DMS153 treated with DMSO at 0.1 percent for 48 hours (cell line): ENCODE measurements around the gene WLS.

Experiments used
- DNase-seq: peaks from one replicate; lab custom pipeline; 2025; ENCODE audit not compliant: unreplicated experiment; lab: John Stamatoyannopoulos, UW

WLS gene

DNA sequence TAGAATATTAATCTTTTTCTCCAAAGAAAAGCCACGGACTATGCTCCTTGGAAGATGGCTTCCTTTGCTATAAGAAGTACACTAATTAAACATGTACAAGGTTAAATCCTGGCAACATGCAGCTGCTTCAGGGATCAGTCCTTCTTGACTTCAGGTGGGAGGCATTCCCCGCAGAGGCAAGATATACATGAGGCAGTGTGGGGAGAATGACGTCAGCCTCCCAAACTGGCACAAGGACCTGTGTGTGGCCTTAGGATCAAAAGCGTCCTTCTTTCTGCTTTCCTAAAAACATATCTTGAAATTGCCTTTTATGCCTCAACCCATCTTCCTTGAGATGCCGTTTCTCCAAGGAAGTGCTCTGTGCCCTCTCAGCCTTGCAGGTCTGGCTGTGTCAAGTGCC is 90.3 kb downstream of the WLS start:
- no peak for DNase-seq

DNA sequence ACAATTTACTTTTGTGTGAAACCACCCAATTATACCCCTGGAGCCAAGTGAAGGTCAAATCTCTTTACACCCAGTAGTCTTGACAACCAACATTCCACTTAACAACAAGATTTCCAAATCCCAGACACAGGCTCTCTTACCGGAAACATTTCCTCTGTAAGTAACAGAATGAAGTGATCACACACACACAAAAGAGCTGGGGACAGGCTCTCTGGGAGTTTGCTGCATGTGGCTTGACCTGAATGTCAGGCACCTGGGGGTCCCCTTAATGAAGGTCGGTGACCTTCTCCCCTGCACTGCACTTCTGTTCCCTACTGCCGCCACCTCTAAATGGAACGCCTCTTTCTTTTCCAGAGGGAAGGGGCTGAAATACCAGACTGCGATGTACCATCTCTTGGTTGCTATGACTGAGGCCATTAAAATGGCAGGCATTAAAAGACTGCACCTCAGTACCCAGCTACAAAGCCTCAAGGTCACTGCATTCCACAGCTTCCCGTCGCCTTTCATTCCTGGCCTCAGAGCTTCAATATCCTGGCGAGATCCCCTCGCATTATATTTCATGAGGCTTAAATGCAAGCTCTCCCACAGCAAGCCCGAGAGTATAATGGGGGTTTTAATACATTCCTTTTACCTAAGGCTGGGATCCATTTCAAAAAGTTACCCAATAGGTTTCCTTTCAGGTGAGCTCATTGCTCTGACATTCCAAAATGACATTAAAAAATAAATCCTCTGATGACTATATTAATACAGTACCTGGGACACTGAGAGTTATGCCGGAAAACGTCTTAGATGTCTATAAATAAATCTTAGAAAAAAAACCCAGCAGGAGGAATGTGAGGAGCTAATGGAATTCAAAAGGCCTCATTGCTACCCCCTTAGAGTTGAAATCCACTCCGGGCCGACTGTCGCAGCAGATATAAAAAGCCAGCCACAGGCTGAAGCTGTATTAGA is 91.0 kb downstream of the WLS start:
- no peak for DNase-seq

- no peak for DNase-seq
These were observed 91.8 kb downstream of the WLS start for GRCh38 chr1:68140536-68140935.

DNA sequence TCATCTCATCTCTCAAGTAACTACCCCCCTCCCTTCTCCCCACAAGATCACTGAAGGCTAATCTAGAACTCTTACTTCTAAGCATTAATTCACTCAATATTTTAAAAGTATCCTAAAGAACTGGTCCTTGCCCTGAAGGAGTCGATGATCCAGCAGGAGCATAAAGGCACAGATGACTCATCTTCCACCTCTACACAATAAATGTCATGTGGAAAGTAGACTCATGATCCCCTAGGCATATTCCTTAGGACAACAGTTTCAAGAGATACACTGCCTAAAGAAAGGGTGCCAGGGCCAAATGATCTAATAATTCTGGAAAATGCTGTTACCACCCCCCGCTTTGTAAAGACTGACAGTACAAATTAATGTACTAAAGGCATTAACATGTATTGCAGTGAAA is 96.1 kb downstream of the WLS start:
- DNase-seq: no peak

DNA sequence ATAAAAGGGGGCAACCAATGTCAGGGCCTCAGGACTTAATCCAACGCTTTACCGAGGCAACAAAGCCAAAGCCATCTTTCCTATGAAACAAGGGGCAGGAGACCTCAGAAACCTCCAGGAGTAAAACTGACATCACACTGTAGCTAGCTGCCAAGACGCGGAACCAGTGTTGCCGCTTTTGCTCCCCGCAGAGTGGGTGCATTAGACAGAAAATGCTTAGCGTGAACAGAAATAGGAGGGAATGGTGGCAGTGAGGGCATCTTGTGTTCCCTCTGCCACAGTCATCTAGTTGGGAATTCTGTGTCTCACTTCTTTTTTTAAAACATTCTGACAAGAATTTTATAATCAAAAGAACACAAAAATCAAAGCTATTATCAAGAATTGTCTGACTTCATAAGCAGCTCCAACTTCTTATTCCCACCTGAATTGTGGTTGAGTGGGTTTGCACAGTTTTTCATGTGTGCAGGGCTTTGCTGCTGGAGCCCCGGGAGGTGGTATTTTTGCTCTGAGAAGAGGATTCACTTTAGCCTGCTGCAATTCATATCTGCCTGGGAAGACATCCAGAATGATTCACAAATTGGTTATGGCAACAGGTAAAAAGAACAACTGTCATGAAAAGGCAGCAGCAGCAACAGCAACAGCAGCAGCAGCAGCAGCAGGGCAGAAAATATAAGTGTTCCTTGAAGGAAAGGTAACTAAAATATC is 99.7 kb downstream of the WLS start:
- DNase-seq: no peak

DNA sequence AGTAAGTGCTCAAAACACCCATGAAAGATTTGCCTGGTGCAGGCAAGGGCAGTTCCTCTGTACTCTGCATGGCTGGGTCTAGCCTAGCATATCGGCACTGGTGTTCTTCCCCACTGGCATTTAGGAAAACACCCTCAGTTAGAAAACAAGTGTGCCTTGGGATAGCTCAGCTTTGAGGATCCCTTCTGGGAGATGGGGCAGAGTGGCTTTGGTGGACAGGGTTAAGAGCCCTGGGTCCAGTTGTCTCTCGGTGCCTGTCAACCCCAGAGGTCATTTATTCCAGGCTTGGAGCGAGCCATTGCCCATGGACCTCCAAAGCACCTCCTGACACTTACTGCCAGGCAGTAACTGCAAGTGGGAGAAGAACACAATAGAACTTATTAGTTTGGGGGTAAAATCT is 101.1 kb downstream of the WLS start:
- no peak for DNase-seq

- DNase-seq: no peak
These were observed 102.6 kb downstream of the WLS start for GRCh38 chr1:68129536-68130250.

DNA sequence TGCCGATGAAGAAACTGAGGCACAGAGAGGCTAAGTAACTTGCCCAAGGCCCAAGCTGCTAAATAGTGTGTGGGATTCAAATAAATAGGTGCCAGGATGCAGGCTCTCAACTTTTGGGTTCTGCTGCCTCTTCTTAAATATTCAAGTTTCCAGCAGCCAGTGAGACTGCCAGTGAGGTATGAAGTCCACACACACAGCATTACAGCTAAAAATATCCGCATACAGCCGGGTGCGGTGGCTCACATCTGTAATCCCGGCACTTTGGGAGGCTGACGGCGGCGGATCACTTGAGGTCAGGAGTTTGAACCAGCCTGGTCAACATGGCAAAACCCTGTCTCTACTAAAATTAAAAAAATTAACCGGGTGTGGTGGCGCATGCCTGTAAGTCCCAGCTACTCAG is 103.5 kb downstream of the WLS start:
- no peak for DNase-seq

- DNase-seq: no peak
These were observed 104.2 kb downstream of the WLS start for GRCh38 chr1:68128157-68128556.

DNA sequence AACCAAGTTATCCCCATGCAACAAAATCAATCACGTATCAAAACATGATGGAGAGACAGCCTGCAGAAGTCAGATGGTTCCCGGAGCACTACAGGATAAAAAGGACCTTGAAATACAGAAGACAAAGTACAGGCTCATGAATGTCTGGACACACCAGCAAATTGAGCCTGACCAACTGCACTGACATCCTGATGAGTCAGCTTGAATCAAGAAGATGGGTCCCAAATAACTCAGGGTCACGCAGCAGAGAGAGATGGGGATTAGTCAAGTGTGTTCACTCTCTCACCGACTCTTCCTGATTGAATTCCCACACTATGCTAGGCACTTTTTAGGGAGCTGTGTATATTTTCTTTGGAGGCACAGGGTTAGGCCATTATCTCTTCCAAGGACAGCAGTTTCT is 110.8 kb downstream of the WLS start:
- DNase-seq: no peak

DNA sequence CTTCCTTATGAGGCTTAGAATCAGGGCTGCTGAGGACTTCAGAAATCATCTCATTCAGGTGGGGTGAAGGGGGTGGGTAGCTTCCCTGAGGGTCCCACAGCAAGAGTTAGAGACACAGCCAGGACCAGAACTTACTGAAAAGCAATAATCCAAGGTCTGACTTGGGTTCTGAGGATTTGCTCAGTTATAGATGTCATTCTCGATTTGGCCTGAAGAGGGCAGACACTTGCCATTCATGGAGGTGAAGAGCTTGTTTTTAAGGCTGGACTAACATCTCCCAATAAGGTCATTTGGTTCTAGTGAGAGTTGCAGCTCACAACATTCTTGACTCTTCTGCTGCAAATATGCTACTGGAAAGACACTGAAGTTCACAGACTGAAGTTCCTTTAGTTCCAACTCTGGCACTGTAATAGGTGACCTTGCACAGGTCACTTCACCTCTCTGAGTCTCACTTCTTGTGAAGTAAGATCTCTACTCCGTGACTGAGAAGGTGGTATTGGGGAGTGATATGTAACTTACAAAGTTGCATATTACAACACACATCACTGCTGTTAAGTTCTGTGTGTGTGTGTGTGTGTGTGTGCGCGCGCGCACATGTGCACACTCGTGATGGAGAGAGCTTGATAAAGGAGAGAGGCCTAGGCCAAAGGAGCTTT is 112.1 kb downstream of the WLS start:
- peak; percentile 15 for DNase-seq

- DNase-seq: no peak
These were observed 112.9 kb downstream of the WLS start for GRCh38 chr1:68119445-68119844.

- DNase-seq: no peak
These were observed 114.9 kb downstream of the WLS start for GRCh38 chr1:68117416-68117815.

DNA sequence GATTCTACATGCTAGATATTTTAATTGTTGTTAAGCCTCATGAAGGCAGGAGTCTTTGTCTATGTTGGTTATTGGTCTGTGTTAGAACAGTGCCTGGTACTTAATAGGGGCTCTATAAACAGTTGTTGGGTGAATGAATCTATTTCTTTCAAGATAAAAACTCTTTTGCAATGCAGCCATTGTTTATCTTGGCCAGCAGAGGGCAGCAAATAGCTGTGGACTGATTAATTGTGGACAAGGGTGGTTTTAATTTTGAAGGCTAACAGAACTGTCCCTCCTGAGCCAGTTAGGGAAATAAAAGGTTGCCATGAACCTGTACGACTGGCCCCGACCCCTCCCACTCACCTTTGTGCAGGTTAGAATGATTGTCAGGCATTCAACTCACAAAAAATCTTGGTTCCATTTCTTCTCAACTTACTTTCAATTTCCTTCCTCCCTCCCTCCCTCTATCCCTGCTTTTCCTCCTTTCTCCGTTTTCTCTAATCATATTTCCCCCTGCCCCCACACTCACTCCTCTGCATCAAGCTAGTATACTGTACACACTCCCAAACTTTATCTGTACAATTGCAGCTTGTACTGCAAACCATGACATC is 115.6 kb downstream of the WLS start:
- peak; percentile 1 for DNase-seq

DNA sequence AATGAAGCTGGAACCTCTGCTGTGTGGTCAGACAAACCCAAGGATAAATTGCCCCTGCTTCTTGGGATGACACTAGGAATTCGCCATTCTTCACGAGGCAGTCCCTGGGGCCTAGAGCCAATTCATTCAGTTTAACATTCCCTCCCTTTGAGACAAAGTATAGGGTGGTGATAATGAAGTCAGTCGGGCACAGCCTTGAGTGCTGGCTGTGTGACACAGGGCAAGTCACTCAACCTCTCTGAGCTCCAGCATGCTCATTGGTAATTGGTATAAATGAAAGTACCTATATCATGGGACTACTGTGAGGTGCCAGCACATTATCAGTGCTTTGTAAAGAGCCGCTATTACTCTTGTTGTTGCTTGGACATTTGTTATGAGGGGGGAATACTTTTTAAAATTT is 117.0 kb downstream of the WLS start:
- no peak for DNase-seq

DNA sequence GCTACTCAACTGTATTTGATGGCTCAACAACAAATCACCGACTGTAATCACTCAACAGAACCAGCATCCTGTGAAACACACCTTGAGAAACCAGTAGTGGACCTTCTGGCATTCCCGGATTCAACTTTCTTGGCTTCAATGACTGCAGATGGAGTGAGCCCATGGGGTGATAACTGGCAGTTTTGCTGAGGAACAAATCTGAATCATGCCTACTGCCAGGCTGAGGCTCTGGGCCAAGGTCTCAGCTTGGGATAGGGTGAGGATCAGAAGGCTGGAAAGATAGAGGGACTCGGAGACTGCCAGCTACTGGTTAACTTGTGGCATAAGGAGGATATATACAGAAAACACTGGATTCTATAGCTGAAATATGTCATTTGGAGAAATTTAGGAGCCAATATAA is 118.4 kb downstream of the WLS start:
- no peak for DNase-seq

DNA sequence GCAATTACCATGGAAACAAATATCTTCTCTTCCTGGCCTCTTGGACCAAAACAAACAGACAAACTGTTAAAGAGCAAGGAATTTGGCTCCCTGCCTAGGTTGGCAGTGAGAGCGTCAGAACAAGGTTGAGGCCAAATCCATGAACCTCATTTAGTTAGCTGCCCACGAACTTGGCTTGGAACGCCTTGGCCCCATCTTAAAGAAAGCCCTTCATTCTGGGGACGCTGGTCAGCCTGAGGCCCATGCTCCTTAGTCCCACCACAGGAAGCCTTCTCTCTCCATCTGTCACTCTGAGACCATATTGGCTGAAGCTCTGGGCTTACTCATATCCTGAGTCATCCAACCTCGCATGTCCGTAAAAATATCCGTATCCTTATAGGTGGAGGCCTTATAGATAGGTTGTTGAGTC is 119.5 kb downstream of the WLS start:
- no peak for DNase-seq

GRCh38 chr1:68111519-68112436 is 120.5 kb downstream of the WLS start:
- peak; percentile 1 for DNase-seq

GRCh38 chr1:68107771-68108170 is 124.6 kb downstream of the WLS start:
- DNase-seq: no peak
